Thyroid gland (tissue), 4 donors: ENCODE results near the gene COL4A1.

ENCODE experiments used
- POLR2A ChIP-seq, 2 donors: fragments of 450-650 bp; IDR thresholded peaks; one replicate each; pipeline ENCODE4 v1.6.1; 2017; ENCODE audit warnings: antibody characterized with exemption in 2 of 2, mild to moderate bottlenecking in 2 of 2, moderate library complexity in 1 of 2
- TF ChIP-seq, protein P1 (sequence below), 6 experiments: fragments of 200-600 bp in 3 of 6; fragments of 450-650 bp in 3 of 6; sonication (generic) in 3 of 6; IDR thresholded peaks; one replicate each; pipeline ENCODE4 v1.5.1; 2016 to 2019; ENCODE audit warnings: antibody characterized with exemption in 6 of 6, mild to moderate bottlenecking in 2 of 6, inconsistent platforms in 1 of 6, moderate library complexity in 1 of 6

DNA sequence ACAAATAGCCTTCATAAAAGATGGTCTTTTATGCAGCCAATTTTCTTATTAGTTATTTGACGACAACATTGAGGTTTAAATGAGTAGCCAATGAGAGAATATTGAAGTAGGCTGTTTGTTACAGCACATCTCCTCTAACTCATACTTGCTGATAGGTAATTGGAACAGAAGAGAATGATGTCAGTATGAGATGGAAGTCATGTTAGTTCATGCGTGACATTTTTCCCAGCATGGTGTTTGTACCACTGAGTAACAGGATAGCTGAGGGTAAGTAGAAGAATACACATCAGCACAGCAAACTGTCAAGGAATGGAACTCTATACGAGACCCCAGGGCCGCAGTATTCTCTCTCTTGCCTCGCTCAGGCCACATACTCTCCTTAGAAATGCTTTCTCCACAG is 37.4 kb upstream of the COL4A1 start:
- TF ChIP-seq, protein P1, sequence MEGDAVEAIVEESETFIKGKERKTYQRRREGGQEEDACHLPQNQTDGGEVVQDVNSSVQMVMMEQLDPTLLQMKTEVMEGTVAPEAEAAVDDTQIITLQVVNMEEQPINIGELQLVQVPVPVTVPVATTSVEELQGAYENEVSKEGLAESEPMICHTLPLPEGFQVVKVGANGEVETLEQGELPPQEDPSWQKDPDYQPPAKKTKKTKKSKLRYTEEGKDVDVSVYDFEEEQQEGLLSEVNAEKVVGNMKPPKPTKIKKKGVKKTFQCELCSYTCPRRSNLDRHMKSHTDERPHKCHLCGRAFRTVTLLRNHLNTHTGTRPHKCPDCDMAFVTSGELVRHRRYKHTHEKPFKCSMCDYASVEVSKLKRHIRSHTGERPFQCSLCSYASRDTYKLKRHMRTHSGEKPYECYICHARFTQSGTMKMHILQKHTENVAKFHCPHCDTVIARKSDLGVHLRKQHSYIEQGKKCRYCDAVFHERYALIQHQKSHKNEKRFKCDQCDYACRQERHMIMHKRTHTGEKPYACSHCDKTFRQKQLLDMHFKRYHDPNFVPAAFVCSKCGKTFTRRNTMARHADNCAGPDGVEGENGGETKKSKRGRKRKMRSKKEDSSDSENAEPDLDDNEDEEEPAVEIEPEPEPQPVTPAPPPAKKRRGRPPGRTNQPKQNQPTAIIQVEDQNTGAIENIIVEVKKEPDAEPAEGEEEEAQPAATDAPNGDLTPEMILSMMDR (IDR thresholded peaks at IDR 0.05): no peak
- TF ChIP-seq POLR2A (IDR thresholded peaks at IDR 0.05): no peak
